ENCODE measurements around the gene SLC52A3.
A peak's percentile ranks its signal among the peaks of the same experiment; 100 is the strongest.
"Not testable (repeated sequence)": the region's sequence is repeated elsewhere in the genome, so short reads cannot be mapped to it uniquely, and the experiment has no call there.

The SLC52A3 gene

GRCh38 chr20:728256-728944 lies 39.9 kb downstream of the SLC52A3 start:
- DNase-seq (ENCODE audit: low spot score) = peak; percentile 38

GRCh38 chr20:726160-726559 lies 42.1 kb downstream of the SLC52A3 start:
- no peak for DNase-seq (ENCODE audit: low spot score)

GRCh38 chr20:725491-725890 lies 42.8 kb downstream of the SLC52A3 start:
- no peak for DNase-seq (ENCODE audit: low spot score)

GRCh38 chr20:724797-725196 lies 43.5 kb downstream of the SLC52A3 start:
- DNase-seq (ENCODE audit: low spot score) = not testable (repeated sequence)

- no peak for DNase-seq (ENCODE audit: low spot score)
Observed at GRCh38 chr20:723756-724155, 44.5 kb downstream of the SLC52A3 start.

- no peak for DNase-seq (ENCODE audit: low spot score)
Observed at GRCh38 chr20:722822-723644, 45.3 kb downstream of the SLC52A3 start.

GRCh38 chr20:721876-722275 lies 46.4 kb downstream of the SLC52A3 start:
- DNase-seq (ENCODE audit: low spot score) = no peak

- no peak for DNase-seq (ENCODE audit: low spot score)
Observed at GRCh38 chr20:719816-720215, 48.5 kb downstream of the SLC52A3 start.

GRCh38 chr20:719068-719467 lies 49.2 kb downstream of the SLC52A3 start:
- DNase-seq (ENCODE audit: low spot score) = no peak

- DNase-seq (ENCODE audit: low spot score) = no peak
Observed at GRCh38 chr20:717832-718231, 50.5 kb downstream of the SLC52A3 start.

- no peak for DNase-seq (ENCODE audit: low spot score)
Observed at GRCh38 chr20:717271-717670, 51.0 kb downstream of the SLC52A3 start.

- DNase-seq (ENCODE audit: low spot score) = no peak
Observed at GRCh38 chr20:714453-714852, 53.8 kb downstream of the SLC52A3 start.

- no peak for DNase-seq (ENCODE audit: low spot score)
Observed at GRCh38 chr20:711576-711975, 56.7 kb downstream of the SLC52A3 start.

GRCh38 chr20:710780-711450 lies 57.4 kb downstream of the SLC52A3 start:
- DNase-seq (ENCODE audit: low spot score) = no peak

Data from hepatic stellate cell (primary cell).